ENCODE data around the gene WNT6. TPM values are rescaled to one million over a fixed set of nuclear protein-coding genes. Genes with fewer than 3 reads are reported as not detected.

Gene WNT6
- total and polyA plus RNA-seq, 12 donors: 0.15 to 3.0 (median 0.75) TPM

- ATAC-seq (no peak), DNase-seq (no peak)
- Histone ChIP-seq H3K27ac (no peak overlapping the region), H3K9me3 (no peaks in the 10 kb centered on the region), H3K27me3 (peaks cover 0 to 3% (median 0%) of the 10 kb centered on the region in 7 donors), H3K4me1 (peaks cover 0 to 5% (median 0%) of the 10 kb centered on the region in 9 donors), H3K36me3 (peaks cover 0 to 37% (median 0%) of the 10 kb centered on the region in 9 donors), H3K4me3 (no peak overlapping the region)
- intact Hi-C loops (cut with DNase I): no loop called here
- WGBS, 2 donors: 79 to 83% methylated on average over 9 of the region's 9 CpGs
- no peak for TF ChIP-seq CTCF (IDR thresholded peaks at IDR 0.05)
Measured at GRCh38 chr2:218821605-218822211, 37.9 kb upstream of the WNT6 start.

- Histone ChIP-seq H3K36me3 (peaks cover 0 to 28% (median 0%) of the 10 kb centered on the region in 9 donors), H3K4me1 (peaks cover 0 to 5% (median 0%) of the 10 kb centered on the region in 9 donors), H3K27ac (no peak overlapping the region), H3K9me3 (no peaks in the 10 kb centered on the region), H3K27me3 (peaks cover 0 to 5% (median 0%) of the 10 kb centered on the region in 7 donors), H3K4me3 (no peak overlapping the region)
- intact Hi-C loops (cut with DNase I): no loop called here
- WGBS, 2 donors: 59 to 68% methylated on average over 7 of the region's 7 CpGs
- TF ChIP-seq CTCF (IDR thresholded peaks at IDR 0.05): no peak
- ATAC-seq (no peak), DNase-seq (no peak)
Measured at GRCh38 chr2:218822622-218823021, 37.0 kb upstream of the WNT6 start.

GRCh38 chr2:218823196-218823855, 36.3 kb upstream of the WNT6 start:
- Histone ChIP-seq H3K27ac (no peak overlapping the region), H3K4me1 (peaks cover 0 to 5% (median 0%) of the 10 kb centered on the region in 9 donors), H3K4me3 (no peak overlapping the region), H3K27me3 (peaks cover 0 to 12% (median under 1%) of the 10 kb centered on the region in 7 donors), H3K36me3 (peaks cover 0 to 24% (median 0%) of the 10 kb centered on the region in 9 donors), H3K9me3 (no peaks in the 10 kb centered on the region)
- DNase-seq (no peak), ATAC-seq (no peak)
- WGBS, 2 donors: 81 to 82% methylated on average over 9 of the region's 9 CpGs
- no peak for TF ChIP-seq CTCF (IDR thresholded peaks at IDR 0.05)
- intact Hi-C loops (cut with DNase I): no loop called here

- Histone ChIP-seq H3K27me3 (peaks cover 0 to 14% (median 8%) of the 10 kb centered on the region in 7 donors), H3K4me3 (no peak overlapping the region), H3K9me3 (no peaks in the 10 kb centered on the region), H3K4me1 (peaks cover 0 to 5% (median 0%) of the 10 kb centered on the region in 9 donors), H3K27ac (no peak overlapping the region), H3K36me3 (peaks cover 0 to 17% (median 0%) of the 10 kb centered on the region in 9 donors)
- ATAC-seq (no peak), DNase-seq (no peak)
- intact Hi-C loops (cut with DNase I): no loop called here
- no peak for TF ChIP-seq CTCF (IDR thresholded peaks at IDR 0.05)
- 91 to 95% methylated on average over 7 of the region's 7 CpGs for WGBS, 2 donors
Measured at GRCh38 chr2:218824004-218824403, 35.6 kb upstream of the WNT6 start.

Measured in heart right ventricle (tissue), 16 donors.